ENCODE measurements around the gene SPON1.
A peak's percentile ranks its signal among the peaks of the same experiment; 100 is the strongest.

Gene SPON1

GRCh38 chr11:14300661-14301304, 338.3 kb downstream of the SPON1 start:
- DNase-seq = peak in 1 of 4 experiments; percentile 4

- DNase-seq = no peak
Measured at GRCh38 chr11:14304601-14305000, 342.1 kb downstream of the SPON1 start.

GRCh38 chr11:14305649-14306048, 343.1 kb downstream of the SPON1 start:
- no peak for DNase-seq

GRCh38 chr11:14306481-14306880, 344.0 kb downstream of the SPON1 start:
- DNase-seq = no peak

GRCh38 chr11:14308114-14308896, 345.8 kb downstream of the SPON1 start:
- DNase-seq = no peak

GRCh38 chr11:14308897-14309387, 346.4 kb downstream of the SPON1 start:
- no peak for DNase-seq

GRCh38 chr11:14309425-14310192, 347.1 kb downstream of the SPON1 start:
- DNase-seq = no peak

GRCh38 chr11:14310679-14311078, 348.2 kb downstream of the SPON1 start:
- DNase-seq = no peak

GRCh38 chr11:14312736-14313438, 350.4 kb downstream of the SPON1 start:
- no peak for DNase-seq

- no peak for DNase-seq
Measured at GRCh38 chr11:14314127-14314526, 351.6 kb downstream of the SPON1 start.

GRCh38 chr11:14315130-14315529, 352.6 kb downstream of the SPON1 start:
- no peak for DNase-seq
